HepG2 (cell line): ENCODE data around the gene ST7L.

Experiments
- CTCF ChIP-seq: sonication (generic); formaldehyde crosslinking; IDR thresholded peaks from 2 replicates; pipeline ENCODE4 v1.5.0; 2020; ENCODE audit warnings: mild to moderate bottlenecking, missing genetic modification reagents, moderate library complexity
- ELF3 ChIP-seq: IDR thresholded peaks from 2 replicates; pipeline ENCODE4 v1.6.1; 2016; ENCODE audit warnings: missing genetic modification reagents, missing compliant biosample characterization
- NONO ChIP-seq, 2 experiments: fragments of 450-650 bp in 1 of 2; sonication (generic) in 1 of 2; formaldehyde crosslinking in 1 of 2; IDR thresholded peaks in 1 of 2; conservative IDR thresholded peaks in 1 of 2; 2 replicates each; pipeline versions ENCODE4 v1.6.1 to v1.8.0; 2017 to 2022; ENCODE audit warnings: mild to moderate bottlenecking in 1 of 2, missing genetic modification reagents in 1 of 2, moderate library complexity in 1 of 2
- SP1 ChIP-seq, 2 experiments: fragments of 450-650 bp in 1 of 2; sonication (generic) in 1 of 2; formaldehyde crosslinking in 1 of 2; IDR thresholded peaks; 2 replicates each; pipeline versions ENCODE4 v1.4.0 to v1.6.1; 2016 to 2020; ENCODE audit warnings: missing genetic modification reagents in 1 of 2
- TAF1 ChIP-seq: sonication (generic); formaldehyde crosslinking; IDR thresholded peaks from 2 replicates; pipeline ENCODE4 v1.4.0; 2020; ENCODE audit warnings: missing genetic modification reagents
- ZBTB8A ChIP-seq: sonication (generic); formaldehyde crosslinking; IDR thresholded peaks from 2 replicates; pipeline ENCODE4 v1.4.0; 2020; ENCODE audit warnings: mild to moderate bottlenecking, low read depth, missing genetic modification reagents, borderline replicate concordance
- ZFP91 ChIP-seq: sonication (generic); formaldehyde crosslinking; IDR thresholded peaks from 2 replicates; pipeline ENCODE4 v1.9.0; 2022; ENCODE audit warnings: missing genetic modification reagents, mild to moderate bottlenecking, borderline replicate concordance
- ZNF350 ChIP-seq: sonication (generic); formaldehyde crosslinking; IDR thresholded peaks from 2 replicates; pipeline ENCODE4 v1.4.0; 2020; ENCODE audit warnings: mild to moderate bottlenecking, low read depth, missing genetic modification reagents, borderline replicate concordance
- TF ChIP-seq, protein P1 (sequence below): sonication (generic); formaldehyde crosslinking; conservative IDR thresholded peaks from 2 replicates; pipeline ENCODE4 v1.4.0; 2020; ENCODE audit warnings: missing genetic modification reagents
- TF ChIP-seq, protein P2 (sequence below): sonication (generic); formaldehyde crosslinking; IDR thresholded peaks from 2 replicates; pipeline ENCODE4 v1.5.0; 2020; ENCODE audit warnings: mild to moderate bottlenecking, missing genetic modification reagents

GRCh38 chr1:112516141-112516540 lies 102.8 kb downstream of the ST7L start:
- TF ChIP-seq ZFP91 (CRISPR knock-in tag) (no peak), CTCF (CRISPR knock-in tag) (no peak), SP1 (IDR thresholded peaks at IDR 0.05) (no peak), SP1 (CRISPR knock-in tag; IDR thresholded peaks at IDR 0.05) (no peak), ELF3 (CRISPR knock-in tag) (no peak), ZBTB8A (CRISPR knock-in tag) (no peak), TAF1 (no peak), ZNF350 (CRISPR knock-in tag) (no peak), NONO (IDR thresholded peaks at IDR 0.05) (no peak), NONO (CRISPR knock-in tag; conservative IDR thresholded peaks at IDR 0.05) (no peak)
- TF ChIP-seq, protein P1, sequence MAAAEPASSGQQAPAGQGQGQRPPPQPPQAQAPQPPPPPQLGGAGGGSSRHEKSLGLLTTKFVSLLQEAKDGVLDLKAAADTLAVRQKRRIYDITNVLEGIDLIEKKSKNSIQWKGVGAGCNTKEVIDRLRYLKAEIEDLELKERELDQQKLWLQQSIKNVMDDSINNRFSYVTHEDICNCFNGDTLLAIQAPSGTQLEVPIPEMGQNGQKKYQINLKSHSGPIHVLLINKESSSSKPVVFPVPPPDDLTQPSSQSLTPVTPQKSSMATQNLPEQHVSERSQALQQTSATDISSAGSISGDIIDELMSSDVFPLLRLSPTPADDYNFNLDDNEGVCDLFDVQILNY = no peak
- TF ChIP-seq, protein P2, sequence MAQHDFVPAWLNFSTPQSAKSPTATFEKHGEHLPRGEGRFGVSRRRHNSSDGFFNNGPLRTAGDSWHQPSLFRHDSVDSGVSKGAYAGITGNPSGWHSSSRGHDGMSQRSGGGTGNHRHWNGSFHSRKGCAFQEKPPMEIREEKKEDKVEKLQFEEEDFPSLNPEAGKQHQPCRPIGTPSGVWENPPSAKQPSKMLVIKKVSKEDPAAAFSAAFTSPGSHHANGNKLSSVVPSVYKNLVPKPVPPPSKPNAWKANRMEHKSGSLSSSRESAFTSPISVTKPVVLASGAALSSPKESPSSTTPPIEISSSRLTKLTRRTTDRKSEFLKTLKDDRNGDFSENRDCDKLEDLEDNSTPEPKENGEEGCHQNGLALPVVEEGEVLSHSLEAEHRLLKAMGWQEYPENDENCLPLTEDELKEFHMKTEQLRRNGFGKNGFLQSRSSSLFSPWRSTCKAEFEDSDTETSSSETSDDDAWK = no peak
